GM19324 (cell line): ENCODE measurements around the gene CEP85L.

Experiments used
- ATAC-seq: cut with Tn5 transposase; IDR thresholded peaks from one replicate; pipeline ENCODE4 v1.9.1; 2021; ENCODE audit warnings: mild to moderate bottlenecking, moderate library complexity; ENCODE audit not compliant: unreplicated experiment, low FRiP score

Gene CEP85L

GRCh38 chr6:118651282-118652050 lies at the start of gene CEP85L:
Gene CEP85L (minus strand): TSS chr6:118651591. CDS start chr6:118651269, 322 bp downstream.
- ATAC-seq: peak; percentile 94

DNA sequence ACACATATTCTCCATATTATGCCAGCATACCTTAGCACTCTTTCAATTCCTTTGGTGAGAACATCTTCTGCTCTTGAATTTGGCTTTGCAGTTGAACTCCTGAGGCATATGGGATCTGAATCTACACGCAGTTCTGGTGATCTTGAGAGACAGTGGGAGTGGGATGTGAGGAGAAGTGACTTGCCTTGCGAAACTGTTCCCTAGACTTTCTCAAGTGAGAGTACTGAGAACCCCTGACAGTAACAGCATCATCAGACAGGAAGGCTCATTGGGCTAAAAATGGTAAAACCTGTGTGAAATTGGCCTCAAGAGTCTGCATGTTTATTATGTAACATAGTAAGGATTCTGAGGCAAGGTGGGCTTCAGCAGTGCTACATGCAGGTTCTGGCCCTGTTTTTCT lies 49.1 kb upstream of the CEP85L start:
- ATAC-seq: no peak

DNA sequence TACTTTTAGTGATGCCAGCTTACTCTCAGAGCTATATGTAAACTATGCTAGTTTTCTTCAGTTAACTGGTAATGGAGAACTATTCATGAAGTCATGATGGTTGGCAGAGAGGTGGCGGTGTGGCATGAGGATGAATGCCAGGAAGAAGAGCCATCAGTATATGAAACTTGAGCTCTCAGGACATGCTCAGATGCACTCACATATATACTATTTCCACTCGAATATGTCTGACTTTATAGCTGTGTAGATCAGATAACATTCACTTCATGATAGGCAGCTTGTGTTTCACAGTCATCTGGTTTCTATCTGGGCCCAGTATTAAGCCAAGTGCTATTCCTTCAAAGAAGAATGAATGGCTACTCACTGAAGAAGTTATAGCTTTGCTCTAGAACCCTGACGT lies 46.2 kb upstream of the CEP85L start:
- ATAC-seq: no peak

GRCh38 chr6:118696271-118696670 lies 44.9 kb upstream of the CEP85L start:
- ATAC-seq: no peak

GRCh38 chr6:118693562-118693961 lies 42.2 kb upstream of the CEP85L start:
- ATAC-seq: no peak

DNA sequence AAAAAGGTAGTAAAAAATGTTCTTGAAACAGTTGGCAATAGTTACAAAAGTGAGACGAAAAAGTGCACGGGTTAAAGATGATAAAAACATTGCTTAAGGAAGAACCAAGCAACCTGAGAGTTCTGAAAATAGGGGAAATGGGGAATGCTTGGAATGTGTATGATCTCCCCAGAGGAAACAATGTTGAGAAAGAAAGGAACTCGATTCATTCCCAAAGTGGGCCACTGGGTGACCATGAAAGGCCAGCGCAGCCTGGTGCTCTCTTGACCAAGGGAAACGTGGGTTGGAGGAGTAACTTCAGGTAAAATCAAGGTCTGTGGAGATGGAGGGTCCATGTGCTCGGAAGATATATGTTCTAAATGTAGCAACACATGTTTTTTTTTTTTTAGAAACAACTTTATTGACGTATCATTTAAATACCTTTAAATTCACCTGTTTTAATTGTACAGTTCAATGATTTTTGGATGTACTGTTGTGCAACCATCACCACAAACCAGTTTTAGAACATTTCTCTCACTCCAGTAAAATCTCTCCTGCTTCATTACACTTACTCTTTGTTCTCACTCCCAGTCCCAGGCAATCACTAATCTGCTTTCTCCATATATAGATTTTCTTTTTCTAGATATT lies 34.5 kb upstream of the CEP85L start:
- ATAC-seq: no peak

GRCh38 chr6:118683881-118684872 lies 32.8 kb upstream of the CEP85L start:
- no peak for ATAC-seq

GRCh38 chr6:118680452-118681095 lies 29.2 kb upstream of the CEP85L start:
- no peak for ATAC-seq

DNA sequence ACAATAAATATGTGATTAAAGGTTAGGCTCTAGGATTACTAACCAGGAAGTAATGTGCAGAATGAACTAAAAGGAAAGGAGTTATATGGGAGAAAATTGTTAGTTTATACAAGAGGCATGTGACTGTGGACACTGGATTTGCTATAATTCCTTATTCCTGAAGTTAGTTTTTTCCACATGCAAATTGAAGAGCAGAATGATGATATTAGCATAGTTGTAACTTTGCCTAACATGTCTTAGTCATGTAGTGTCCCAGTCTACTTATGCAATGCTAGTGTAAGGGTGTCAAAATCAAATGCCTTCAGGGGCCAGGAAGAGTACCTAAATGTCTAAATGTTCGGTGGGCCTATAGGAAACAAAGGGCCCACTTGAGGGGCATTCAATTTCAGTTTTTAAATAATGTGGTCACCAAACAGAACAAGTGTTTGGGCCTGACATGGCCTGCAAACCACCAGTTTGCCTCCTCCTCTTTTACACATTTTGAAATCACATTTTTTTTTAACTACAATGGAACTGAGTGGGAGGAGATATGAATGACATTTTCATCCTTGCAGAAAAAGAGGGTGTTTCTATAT lies 28.0 kb upstream of the CEP85L start:
- ATAC-seq: no peak

- no peak for ATAC-seq
Measured at GRCh38 chr6:118678866-118679265, 27.5 kb upstream of the CEP85L start.

- no peak for ATAC-seq
Measured at GRCh38 chr6:118677193-118677592, 25.8 kb upstream of the CEP85L start.

- no peak for ATAC-seq
Measured at GRCh38 chr6:118675225-118675624, 23.8 kb upstream of the CEP85L start.

- ATAC-seq: no peak
Measured at GRCh38 chr6:118674772-118675171, 23.4 kb upstream of the CEP85L start.

DNA sequence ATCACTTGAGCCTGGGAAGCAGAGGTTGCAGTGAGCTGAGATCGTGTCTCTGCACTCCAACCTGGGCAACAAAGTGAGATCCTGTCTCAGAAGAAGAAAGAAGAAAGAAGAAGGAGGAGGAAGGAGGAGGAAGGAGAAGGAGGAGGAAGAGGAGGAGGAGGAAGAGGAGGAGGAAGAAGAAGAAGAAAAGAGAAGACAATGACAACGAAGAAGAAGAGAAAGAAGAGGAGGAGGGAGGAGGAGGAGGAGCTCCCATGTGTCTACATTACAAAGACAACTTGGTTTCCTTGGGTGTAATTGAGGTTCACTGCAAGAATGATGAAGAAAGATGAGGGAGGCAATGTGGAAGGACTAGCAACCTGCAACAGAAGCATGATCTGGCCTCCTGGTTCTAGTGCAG lies 21.3 kb upstream of the CEP85L start:
- no peak for ATAC-seq

DNA sequence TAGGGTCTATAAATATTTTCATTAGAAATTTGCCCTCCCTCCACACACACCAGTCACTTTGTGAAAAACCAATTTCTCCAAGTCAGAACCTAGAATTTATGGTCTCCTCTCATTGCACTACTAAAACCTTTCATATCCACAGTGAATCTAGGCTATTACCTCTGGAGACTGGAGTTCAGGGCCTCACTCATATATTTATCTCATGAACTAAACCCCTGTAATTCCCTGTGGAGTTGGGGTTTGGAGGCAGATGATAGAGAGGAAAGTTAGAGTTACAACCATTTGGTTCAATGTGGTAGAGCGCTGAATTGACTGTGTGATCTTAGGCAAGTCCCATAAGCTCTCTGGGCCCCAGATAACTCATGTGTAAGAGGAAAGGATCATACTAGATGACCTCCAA lies 18.2 kb upstream of the CEP85L start:
- no peak for ATAC-seq

GRCh38 chr6:118668761-118669385 lies 17.5 kb upstream of the CEP85L start:
- no peak for ATAC-seq

DNA sequence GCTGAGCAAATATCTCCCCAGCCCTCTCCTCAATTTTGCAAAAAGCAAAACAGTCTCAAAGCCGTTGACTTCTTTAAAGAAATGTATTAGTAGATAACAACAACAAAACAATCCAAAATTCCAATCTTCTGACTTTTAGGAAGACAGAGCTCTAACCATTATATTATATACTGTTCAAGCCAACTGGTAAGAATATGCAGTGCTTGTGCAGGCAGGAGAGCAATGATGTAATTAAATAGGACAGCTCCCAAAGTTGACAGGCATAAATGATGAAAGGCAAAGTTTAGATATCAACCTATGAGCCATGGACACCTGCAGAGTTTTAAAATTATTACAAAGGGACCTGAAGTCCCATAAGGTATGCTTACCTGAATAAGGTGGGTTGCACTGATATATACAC lies 16.6 kb upstream of the CEP85L start:
- ATAC-seq: no peak

- no peak for ATAC-seq
Measured at GRCh38 chr6:118665011-118665410, 13.6 kb upstream of the CEP85L start.
